GM10248 (cell line): ENCODE measurements around the gene PGBD5.

Experiments
- CTCF ChIA-PET: fragments of 300-600 bp; sonication (Branson Sonifier 250); formaldehyde crosslinking; extraction: SDS; loops from one replicate; lab custom pipeline; 2021; ENCODE audit warnings: antibody characterized with exemption; lab: Yijun Ruan, JAX
- POLR2A ChIA-PET: fragments of 350-650 bp; sonication (Branson Sonifier 250); formaldehyde crosslinking; extraction: SDS; loops from one replicate; lab custom pipeline; 2020; ENCODE audit warnings: antibody characterized with exemption; lab: Yijun Ruan, JAX
- DNase-seq: peaks from one replicate; pipeline ENCODE4 v3.0.0; 2012; ENCODE audit errors: extremely low spot score
- TF ChIP-seq, protein P1 (sequence below): IDR thresholded peaks from 2 replicates; pipeline ENCODE4 v1.5.1; 2012; ENCODE audit warnings: mild to moderate bottlenecking, low read depth; ENCODE audit errors: extremely low read depth, missing control alignments, control extremely low read depth

PGBD5 gene

DNA sequence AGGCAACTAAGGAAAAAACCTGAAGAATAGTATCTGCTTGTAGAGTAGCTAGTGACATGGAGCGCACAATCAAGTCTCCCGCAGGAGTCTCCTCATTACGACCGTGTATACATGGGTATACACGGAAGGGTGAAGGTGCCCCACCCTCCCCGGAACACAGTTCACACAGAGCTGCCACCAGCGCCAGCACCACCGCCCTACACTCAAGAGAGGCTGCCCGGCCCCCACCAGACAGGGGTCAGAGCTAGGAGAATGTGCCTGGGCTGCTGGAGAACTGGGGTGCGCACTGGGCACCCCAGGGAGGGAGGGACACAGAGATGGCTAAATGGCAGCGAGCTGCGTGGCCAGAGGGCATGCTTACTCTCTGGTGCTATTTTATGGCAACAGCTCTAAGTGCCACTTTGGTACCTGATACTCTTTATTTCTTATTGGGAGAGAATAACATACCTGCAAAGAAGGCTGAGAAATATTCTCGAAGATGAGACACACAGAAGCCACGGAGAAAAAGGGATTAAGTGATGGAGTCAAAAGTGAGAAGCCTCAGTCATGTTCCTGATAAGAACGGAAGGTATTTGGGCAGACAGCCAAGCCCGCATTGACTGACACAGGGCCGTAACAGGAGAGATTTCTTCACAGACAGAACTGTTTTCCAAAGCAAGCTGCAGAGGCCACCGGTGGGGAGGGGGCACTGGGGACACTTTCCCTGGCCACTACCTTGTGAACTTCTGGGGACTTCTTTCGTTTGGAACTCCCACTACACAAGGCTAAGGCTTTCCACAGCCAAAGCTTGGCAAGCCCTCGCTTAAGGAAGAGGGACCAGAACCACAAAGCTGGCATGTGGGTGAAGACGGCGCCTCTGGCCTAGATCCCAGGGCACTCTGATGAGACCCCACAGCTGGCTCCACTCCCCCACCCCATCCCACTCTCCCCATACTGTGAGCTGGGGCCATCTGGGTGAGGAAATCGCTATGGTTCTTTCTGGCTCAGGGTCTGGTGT lies 108.0 kb downstream of the PGBD5 start:
- ChIA-PET CTCF (interaction anchor here (1.3 kb wide), 1 partner anchor 657 kb away, joined by 4 read pairs; no protein-coding TSS in a partner anchor), POLR2A (no interaction called here)
- DNase-seq = no peak
- TF ChIP-seq, protein P1, sequence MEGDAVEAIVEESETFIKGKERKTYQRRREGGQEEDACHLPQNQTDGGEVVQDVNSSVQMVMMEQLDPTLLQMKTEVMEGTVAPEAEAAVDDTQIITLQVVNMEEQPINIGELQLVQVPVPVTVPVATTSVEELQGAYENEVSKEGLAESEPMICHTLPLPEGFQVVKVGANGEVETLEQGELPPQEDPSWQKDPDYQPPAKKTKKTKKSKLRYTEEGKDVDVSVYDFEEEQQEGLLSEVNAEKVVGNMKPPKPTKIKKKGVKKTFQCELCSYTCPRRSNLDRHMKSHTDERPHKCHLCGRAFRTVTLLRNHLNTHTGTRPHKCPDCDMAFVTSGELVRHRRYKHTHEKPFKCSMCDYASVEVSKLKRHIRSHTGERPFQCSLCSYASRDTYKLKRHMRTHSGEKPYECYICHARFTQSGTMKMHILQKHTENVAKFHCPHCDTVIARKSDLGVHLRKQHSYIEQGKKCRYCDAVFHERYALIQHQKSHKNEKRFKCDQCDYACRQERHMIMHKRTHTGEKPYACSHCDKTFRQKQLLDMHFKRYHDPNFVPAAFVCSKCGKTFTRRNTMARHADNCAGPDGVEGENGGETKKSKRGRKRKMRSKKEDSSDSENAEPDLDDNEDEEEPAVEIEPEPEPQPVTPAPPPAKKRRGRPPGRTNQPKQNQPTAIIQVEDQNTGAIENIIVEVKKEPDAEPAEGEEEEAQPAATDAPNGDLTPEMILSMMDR = no peak

GRCh38 chr1:230316864-230317745 lies 109.0 kb downstream of the PGBD5 start:
- no peak for DNase-seq
- ChIA-PET CTCF (interaction anchor here (1.3 kb wide), 1 partner anchor 656 kb away, joined by 4 read pairs; no protein-coding TSS in a partner anchor), POLR2A (no interaction called here)
- TF ChIP-seq, protein P1 = no peak

DNA sequence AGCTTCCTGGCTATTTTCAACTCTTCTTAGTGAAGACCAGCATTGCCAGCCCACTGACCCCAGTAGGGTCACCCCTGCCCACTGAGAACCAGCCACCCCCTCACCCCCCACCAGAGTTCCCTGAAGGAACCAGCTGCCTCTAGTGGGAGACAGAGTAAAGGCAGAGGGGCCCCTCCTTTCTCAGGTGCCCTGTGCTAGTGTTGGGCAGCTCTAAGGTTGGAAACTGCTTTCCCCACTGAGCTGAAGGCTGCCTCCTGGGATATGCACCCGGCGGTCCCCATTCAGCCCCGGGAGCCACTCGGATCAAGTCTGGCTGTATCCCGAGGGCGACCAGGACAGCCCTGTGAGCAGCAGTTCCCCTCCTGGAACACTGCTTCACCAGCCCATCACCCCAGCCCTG lies 111.0 kb downstream of the PGBD5 start:
- ChIA-PET POLR2A (no interaction called here), CTCF (interaction anchor here (0.9 to 2.8 kb wide), 3 partner anchors 19 to 1057 kb away, joined by 3 to 9 read pairs (median 3); no protein-coding TSS in a partner anchor)
- no peak for DNase-seq
- TF ChIP-seq, protein P1 = no peak

DNA sequence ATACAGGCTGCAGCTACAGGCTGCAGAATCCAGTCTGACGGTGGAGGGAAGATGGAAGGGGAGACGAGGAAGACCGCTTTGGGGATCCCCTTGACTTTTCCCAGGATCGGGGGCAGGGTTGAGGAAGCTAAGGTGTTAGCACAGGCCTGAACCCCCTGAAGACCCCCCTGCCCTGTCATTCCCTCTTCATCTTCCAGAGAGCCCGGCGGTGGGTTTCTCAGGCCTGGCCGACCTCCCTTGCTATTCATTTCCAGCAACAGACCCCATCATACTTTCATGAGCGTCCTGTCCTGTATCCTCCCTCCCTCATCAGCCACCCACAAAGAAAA lies 112.0 kb downstream of the PGBD5 start:
- CTCF ChIA-PET = interaction anchor here (1.0 to 2.8 kb wide), 2 partner anchors 653 to 1056 kb away, joined by 3 to 9 read pairs; no protein-coding TSS in a partner anchor
- POLR2A ChIA-PET = no interaction called here

DNA sequence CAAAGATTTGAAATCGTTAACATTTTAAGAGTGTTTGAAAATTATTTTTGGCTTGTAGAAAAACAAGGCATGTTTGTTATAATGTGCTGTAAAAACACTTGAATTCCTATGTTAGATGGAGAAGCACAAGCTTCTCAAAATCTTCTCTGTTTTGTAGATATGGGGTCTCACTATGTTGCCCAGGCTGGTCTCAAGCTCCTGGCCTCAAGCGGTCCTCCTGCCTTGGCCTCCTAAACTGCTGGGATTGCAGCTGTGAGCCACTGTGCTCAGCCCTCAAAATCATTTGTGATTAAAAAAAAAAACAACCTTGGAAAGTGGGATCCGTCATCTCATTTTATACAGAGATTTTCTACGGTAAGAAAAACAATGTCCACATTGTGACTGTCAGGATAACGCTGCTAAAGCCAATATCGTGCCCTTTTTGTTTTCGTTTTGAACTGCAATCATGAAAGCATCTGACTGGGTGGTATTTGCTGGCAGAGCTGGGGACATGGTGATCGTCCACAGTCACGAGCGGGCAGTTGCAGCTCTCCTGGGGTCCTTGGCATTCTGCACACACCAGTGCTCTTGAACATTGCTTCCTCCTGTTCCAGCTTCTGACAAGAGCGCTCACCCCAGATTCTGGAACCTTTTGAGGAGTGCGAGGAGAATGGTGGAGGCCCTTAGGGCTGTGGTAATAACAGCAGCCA lies 112.5 kb downstream of the PGBD5 start:
- CTCF ChIA-PET = interaction anchor here (2.8 kb wide), 1 partner anchor 652 kb away, joined by 9 read pairs; no protein-coding TSS in a partner anchor
- TF ChIP-seq, protein P1 = no peak
- POLR2A ChIA-PET = interaction anchor here (0.6 kb wide), 1 partner anchor 203 kb away, joined by 3 read pairs; no protein-coding TSS in a partner anchor
- no peak for DNase-seq

More for the DNA sequence above, 112.0 kb downstream of the PGBD5 start:
- DNase-seq = no peak
- TF ChIP-seq, protein P1 = no peak
